Muscle of leg (tissue), 11 donors: ENCODE results near the gene ABL2. TPM values are rescaled to one million over a fixed set of nuclear protein-coding genes. Genes with fewer than 3 reads are reported as not detected.
"Not testable (repeated sequence)": the region's sequence is repeated elsewhere in the genome, so short reads cannot be mapped to it uniquely, and the experiment has no call there.

Experiments used
- DNase-seq: peaks from one replicate; pipeline ENCODE4 v3.0.0; 2013
- H3K27ac ChIP-seq: one replicate; pipeline ENCODE4 v1.5.1; 2013; ENCODE audit warnings: mild to moderate bottlenecking, low read length, control low read depth
- H3K27me3 ChIP-seq: one replicate; pipeline ENCODE4 v1.6.1; 2013; ENCODE audit warnings: low read length; ENCODE audit not compliant: control insufficient read depth, insufficient read depth
- H3K36me3 ChIP-seq: one replicate; pipeline ENCODE4 v1.6.1; 2013; ENCODE audit warnings: low read length; ENCODE audit not compliant: control insufficient read depth, insufficient read depth
- H3K4me1 ChIP-seq: one replicate; pipeline ENCODE4 v1.6.1; 2013; ENCODE audit warnings: low read length; ENCODE audit not compliant: control insufficient read depth, insufficient read depth
- H3K4me3 ChIP-seq: one replicate; pipeline ENCODE4 v1.5.1; 2013; ENCODE audit warnings: low read length, control low read depth
- H3K9me3 ChIP-seq: replicated peaks from 2 replicates; pipeline ENCODE4 v1.6.1; 2013; ENCODE audit warnings: low read depth, low read length; ENCODE audit not compliant: control insufficient read depth
- WGBS: methylation state at CpG from one replicate; pipeline ENCODE4 v1.1.5; 2013; ENCODE audit warnings: missing lambda C conversion rate; ENCODE audit not compliant: insufficient coverage; 5-methylcytosine and 5-hydroxymethylcytosine counted together
- polyA plus RNA-seq, 8 donors: library from polyadenylated mRNA; unstranded; fragments of 120-200 nt; gene quantifications; one replicate each; pipeline versions ENCODE4 v1.2.1 to v1.2.3, GENCODE V29; 2013; ENCODE audit warnings: inconsistent platforms in 1 of 8, low replicate concordance in 1 of 8; ENCODE audit not compliant: insufficient read length in 8 of 8, insufficient read depth in 1 of 8
- total RNA-seq: library from RNA; stranded (reverse); fragments of 120-200 nt; gene quantifications from one replicate; pipeline ENCODE4 v1.2.4, GENCODE V29; 2013

The ABL2 gene
- total and polyA plus RNA-seq, 9 donors = 5.5 to 10.5 (median 8.3) TPM

DNA sequence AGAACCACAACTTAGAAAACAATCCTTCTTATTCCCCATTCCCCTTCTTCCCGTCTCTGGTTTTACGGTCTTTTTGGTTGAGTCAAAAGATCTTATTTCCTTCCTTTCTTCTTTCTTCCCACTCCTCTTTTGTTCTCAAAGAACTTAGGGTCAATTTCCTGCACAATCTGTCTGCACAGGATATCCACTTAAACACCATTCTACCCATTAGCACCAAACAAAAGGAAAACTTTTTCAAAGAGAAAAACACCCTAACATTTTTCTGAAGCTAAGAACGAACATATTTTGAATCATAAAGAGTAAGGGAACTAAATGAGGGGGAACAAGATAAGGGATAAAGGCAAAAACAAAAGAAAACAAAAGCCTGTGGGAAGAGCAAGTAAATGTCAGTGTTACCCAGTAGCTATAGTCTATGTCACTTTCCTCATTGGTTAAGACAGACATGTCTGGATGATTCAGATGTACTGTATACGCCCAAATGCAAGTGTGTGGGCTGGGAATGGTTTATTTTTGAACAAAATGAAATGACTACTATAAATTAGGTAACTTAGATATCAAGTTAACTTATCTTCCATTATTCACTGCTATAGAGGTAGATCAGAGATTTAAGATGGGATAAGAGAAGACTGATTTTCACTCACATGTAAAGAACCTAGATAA lies 87.8 kb downstream of the ABL2 start:
- peak; percentile 43 for DNase-seq
- H3K27ac ChIP-seq = peak overlapping the region; percentile 69
- H3K36me3 ChIP-seq = no peaks in the 10 kb centered on the region
- no CpG with 5 or more reads among the region's 4 CpGs for WGBS
- no peak overlapping the region for H3K4me3 ChIP-seq
- H3K27me3 ChIP-seq = no peaks in the 10 kb centered on the region
- H3K9me3 ChIP-seq = no peaks in the 10 kb centered on the region
- H3K4me1 ChIP-seq = peaks cover 3% of the 10 kb centered on the region

GRCh38 chr1:179138755-179139154 lies 90.7 kb downstream of the ABL2 start:
- H3K27me3 ChIP-seq, H3K27ac ChIP-seq, H3K9me3 ChIP-seq, H3K4me3 ChIP-seq, H3K36me3 ChIP-seq, DNase-seq, H3K4me1 ChIP-seq: not testable (repeated sequence)
- WGBS = 82% methylated on average over 19 of the region's 21 CpGs

DNA sequence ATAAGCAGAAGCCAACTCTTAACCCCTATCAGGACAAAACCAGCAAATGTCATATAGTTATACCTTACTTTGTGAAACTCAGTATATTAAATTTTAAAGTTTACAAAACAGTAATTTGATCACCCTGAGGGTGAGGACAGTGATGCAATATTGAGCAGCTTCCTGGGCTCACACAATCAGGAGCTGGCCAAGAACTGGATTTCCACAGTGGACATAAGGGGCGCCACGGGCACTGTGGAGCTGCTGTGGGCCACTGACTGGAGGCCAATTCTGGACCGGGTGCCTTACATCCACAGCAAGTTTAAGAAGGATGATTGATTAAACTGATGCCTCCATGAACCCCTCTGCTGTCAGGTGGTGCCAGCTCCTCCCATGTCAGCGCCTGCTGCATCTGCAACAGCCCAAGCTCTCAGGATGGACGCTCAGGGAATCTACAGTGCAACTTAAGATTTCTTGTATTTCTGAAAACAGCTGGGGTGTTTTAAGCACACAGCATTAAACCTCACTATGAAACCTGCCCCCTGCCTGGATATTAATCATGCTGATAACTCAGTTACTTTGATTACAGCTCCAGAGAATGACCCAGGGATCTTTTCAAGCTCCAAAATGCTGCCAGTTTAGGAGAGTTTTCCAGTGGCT lies 91.7 kb downstream of the ABL2 start:
- peaks cover 3% of the 10 kb centered on the region for H3K4me1 ChIP-seq
- DNase-seq = no peak
- no peak overlapping the region for H3K27ac ChIP-seq
- H3K4me3 ChIP-seq = no peak overlapping the region
- no peaks in the 10 kb centered on the region for H3K27me3 ChIP-seq
- no peaks in the 10 kb centered on the region for H3K9me3 ChIP-seq
- H3K36me3 ChIP-seq = no peaks in the 10 kb centered on the region
- WGBS = 75% methylated on average over 5 of the region's 5 CpGs

DNA sequence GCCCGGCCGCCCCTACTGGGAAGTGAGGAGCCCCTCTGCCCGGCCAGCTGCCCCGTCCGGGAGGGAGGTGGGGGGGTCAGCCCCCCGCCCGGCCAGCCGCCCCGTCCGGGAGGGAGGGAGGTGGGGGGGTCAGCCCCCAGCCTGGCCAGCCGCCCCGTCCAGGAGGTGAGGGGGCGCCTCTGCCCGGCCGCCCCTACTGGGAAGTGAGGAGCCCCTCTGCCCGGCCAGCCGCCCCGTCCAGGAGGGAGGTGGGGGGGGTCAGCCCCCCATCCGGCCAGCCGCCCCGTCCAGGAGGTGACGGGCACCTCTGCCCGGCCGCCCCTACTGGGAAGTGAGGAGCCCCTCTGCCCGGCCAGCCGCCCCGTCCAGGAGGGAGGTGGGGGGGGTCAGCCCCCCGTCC lies 93.8 kb downstream of the ABL2 start:
- not testable (repeated sequence) for H3K27ac ChIP-seq, H3K36me3 ChIP-seq, DNase-seq, H3K4me3 ChIP-seq, H3K9me3 ChIP-seq, H3K27me3 ChIP-seq, H3K4me1 ChIP-seq
- WGBS = 94% methylated on average over 9 of the region's 28 CpGs

- not testable (repeated sequence) for H3K4me3 ChIP-seq, H3K4me1 ChIP-seq, H3K36me3 ChIP-seq, H3K27me3 ChIP-seq, H3K9me3 ChIP-seq, DNase-seq, H3K27ac ChIP-seq
- WGBS = 93% methylated on average over 3 of the region's 27 CpGs
Observed at GRCh38 chr1:179135168-179135567, 94.3 kb downstream of the ABL2 start.

GRCh38 chr1:179129702-179130473 lies 99.6 kb downstream of the ABL2 start:
- DNase-seq = peak; percentile 66
- H3K4me1 ChIP-seq = peaks cover 3% of the 10 kb centered on the region
- H3K4me3 ChIP-seq = no peak overlapping the region
- peaks cover 16% of the 10 kb centered on the region for H3K36me3 ChIP-seq
- H3K9me3 ChIP-seq = no peaks in the 10 kb centered on the region
- 82% methylated on average over 4 of the region's 10 CpGs for WGBS
- no peaks in the 10 kb centered on the region for H3K27me3 ChIP-seq
- H3K27ac ChIP-seq = peak overlapping the region; percentile 35

DNA sequence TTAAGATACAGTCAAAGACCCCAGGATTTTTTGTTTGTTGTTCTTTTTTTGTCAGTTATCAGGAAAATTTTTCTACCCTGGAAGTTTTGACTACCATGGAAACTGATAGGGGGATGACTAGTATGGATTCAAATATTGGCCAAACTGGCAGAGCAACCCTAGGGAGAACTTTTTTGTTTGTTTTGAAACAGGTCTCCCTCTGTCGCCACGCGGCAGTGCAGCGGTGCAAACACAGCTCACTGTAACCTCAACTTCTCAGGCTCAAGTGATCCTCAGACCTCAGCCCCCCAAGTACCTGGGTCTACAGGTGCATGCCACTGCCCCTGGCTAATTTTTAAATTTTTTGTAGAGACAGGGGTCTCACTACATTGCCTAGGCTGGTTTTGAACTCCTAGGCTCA lies 101.0 kb downstream of the ABL2 start:
- Histone ChIP-seq H3K4me3 (no peak overlapping the region), H3K4me1 (peaks cover 3% of the 10 kb centered on the region), H3K9me3 (no peaks in the 10 kb centered on the region), H3K27ac (no peak overlapping the region), H3K36me3 (peaks cover 19% of the 10 kb centered on the region), H3K27me3 (no peaks in the 10 kb centered on the region)
- WGBS = no CpG with 5 or more reads among the region's 4 CpGs
- DNase-seq = no peak

DNA sequence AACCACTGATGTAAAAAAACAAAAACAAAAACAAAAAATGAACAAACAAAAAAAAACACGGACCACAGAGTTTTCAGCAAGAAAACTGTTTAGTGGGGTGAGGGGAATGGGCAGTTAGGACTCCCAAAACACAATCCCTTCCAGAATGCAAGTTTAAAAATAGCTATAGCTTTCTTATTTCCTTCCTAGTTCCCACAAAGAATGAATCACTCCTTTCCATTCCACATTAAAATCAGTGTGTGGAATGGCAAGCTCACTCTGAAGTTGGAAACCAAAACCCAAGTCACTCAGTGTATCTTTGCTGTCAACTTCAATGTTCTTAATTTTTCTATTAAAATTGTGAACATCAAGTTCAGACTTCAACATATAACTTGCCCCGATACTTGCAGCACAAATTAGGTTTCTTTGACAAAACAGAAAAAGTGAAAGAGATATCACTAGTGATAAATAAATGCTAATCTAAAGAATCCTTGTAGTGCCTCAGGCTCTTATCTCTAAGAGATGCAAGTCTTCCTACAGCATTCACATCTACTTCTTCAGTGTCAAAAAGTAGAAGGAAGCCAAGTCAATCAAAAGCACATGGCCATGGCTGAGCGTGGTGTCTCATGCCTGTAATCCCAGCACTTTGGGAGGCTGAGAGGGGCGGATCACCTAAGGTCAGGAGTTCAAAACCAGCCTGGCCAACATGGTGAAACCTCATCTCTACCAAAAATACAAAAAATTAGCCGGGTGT lies 102.1 kb downstream of the ABL2 start:
- Histone ChIP-seq H3K27me3 (no peaks in the 10 kb centered on the region), H3K9me3 (no peaks in the 10 kb centered on the region), H3K4me3 (no peak overlapping the region), H3K36me3 (peaks cover 23% of the 10 kb centered on the region), H3K27ac (no peak overlapping the region), H3K4me1 (peaks cover 3% of the 10 kb centered on the region)
- DNase-seq = peak; percentile 23
- 67% methylated on average over 1 of the region's 5 CpGs for WGBS

GRCh38 chr1:179126338-179127060 lies 103.0 kb downstream of the ABL2 start:
- Histone ChIP-seq H3K27me3 (no peaks in the 10 kb centered on the region), H3K4me3 (no peak overlapping the region), H3K4me1 (peaks cover 3% of the 10 kb centered on the region), H3K27ac (no peak overlapping the region), H3K9me3 (no peaks in the 10 kb centered on the region), H3K36me3 (peaks cover 25% of the 10 kb centered on the region)
- peak; percentile 11 for DNase-seq
- WGBS = 81% methylated on average over 4 of the region's 8 CpGs
